HepG2 (cell line): ENCODE results near the gene DERL2. TPM values are rescaled to one million over a fixed set of nuclear protein-coding genes. Genes with fewer than 3 reads are reported as not detected.

ENCODE experiments used
- AHR ChIP-seq: IDR thresholded peaks from 2 replicates; pipeline ENCODE4 v1.6.1; 2018; ENCODE audit warnings: missing genetic modification reagents, missing compliant biosample characterization
- ATF4 ChIP-seq, 2 experiments: fragments of 450-650 bp in 1 of 2; sonication (generic) in 1 of 2; formaldehyde crosslinking; IDR thresholded peaks; 2 replicates each; pipeline versions ENCODE4 v1.5.0 to v1.8.0; 2020 to 2022; ENCODE audit warnings: mild to moderate bottlenecking in 1 of 2, missing genetic modification reagents in 1 of 2
- GATAD1 ChIP-seq: IDR thresholded peaks from 2 replicates; pipeline ENCODE4 v1.6.1; 2016; ENCODE audit warnings: missing genetic modification reagents, missing compliant biosample characterization
- HNRNPK ChIP-seq: fragments of 200-400 bp; formaldehyde crosslinking; IDR thresholded peaks from 2 replicates; pipeline ENCODE4 v1.6.1; 2018; ENCODE audit warnings: low read length, low read depth, moderate library complexity, mild to moderate bottlenecking; ENCODE audit not compliant: poor library complexity, severe bottlenecking
- HOXA9 ChIP-seq: sonication (generic); formaldehyde crosslinking; IDR thresholded peaks from 2 replicates; pipeline ENCODE4 v1.8.1; 2022; ENCODE audit warnings: missing genetic modification reagents, mild to moderate bottlenecking, moderate library complexity, borderline replicate concordance
- PATZ1 ChIP-seq: sonication (generic); formaldehyde crosslinking; IDR thresholded peaks from 2 replicates; pipeline ENCODE4 v1.4.0; 2020; ENCODE audit warnings: missing genetic modification reagents
- PCBP1 ChIP-seq: fragments of 200-400 bp; formaldehyde crosslinking; IDR thresholded peaks from 2 replicates; pipeline ENCODE4 v1.6.1; 2017; ENCODE audit warnings: mild to moderate bottlenecking, low read depth, low read length, borderline replicate concordance
- PHF21A ChIP-seq: sonication (generic); formaldehyde crosslinking; IDR thresholded peaks from 2 replicates; pipeline ENCODE4 v1.5.0; 2020; ENCODE audit warnings: mild to moderate bottlenecking, missing genetic modification reagents
- POLR2A ChIP-seq, 2 experiments: IDR thresholded peaks; 2 replicates each; pipeline ENCODE4 v1.6.1; 2011; ENCODE audit warnings: low read depth in 2 of 2, low read length in 2 of 2, mild to moderate bottlenecking in 1 of 2, moderate library complexity in 1 of 2; ENCODE audit not compliant: insufficient read depth in 1 of 2
- POLR2AphosphoS5 ChIP-seq: IDR thresholded peaks from 2 replicates; pipeline ENCODE4 v1.6.1; 2012; ENCODE audit warnings: low read depth, low read length
- REL ChIP-seq: sonication (generic); formaldehyde crosslinking; conservative IDR thresholded peaks from 2 replicates; pipeline ENCODE4 v1.8.0; 2022; ENCODE audit warnings: mild to moderate bottlenecking, missing genetic modification reagents, moderate library complexity
- REST ChIP-seq, 2 experiments: IDR thresholded peaks; 2 replicates each; pipeline ENCODE4 v1.6.1; 2011 to 2012; ENCODE audit warnings: low read length in 2 of 2, borderline replicate concordance in 1 of 2, low read depth in 1 of 2, mild to moderate bottlenecking in 1 of 2, moderate library complexity in 1 of 2
- SAP130 ChIP-seq: IDR thresholded peaks from 2 replicates; pipeline ENCODE4 v1.6.1; 2016; ENCODE audit warnings: low read depth
- SIN3B ChIP-seq: fragments of 150-350 bp; IDR thresholded peaks from 2 replicates; pipeline ENCODE4 v1.6.1; 2014; ENCODE audit warnings: low read length
- SRF ChIP-seq: IDR thresholded peaks from 2 replicates; pipeline ENCODE4 v1.6.1; 2011; ENCODE audit warnings: mild to moderate bottlenecking, low read depth, low read length, moderate library complexity
- TFAP4 ChIP-seq: sonication (generic); IDR thresholded peaks from 2 replicates; pipeline ENCODE4 v1.6.1; 2016; ENCODE audit warnings: low read depth, borderline replicate concordance
- ZMAT3 ChIP-seq: sonication (generic); formaldehyde crosslinking; conservative IDR thresholded peaks from 2 replicates; pipeline ENCODE4 v1.7.0; 2021; ENCODE audit warnings: missing genetic modification reagents
- ZNF12 ChIP-seq: sonication (generic); formaldehyde crosslinking; IDR thresholded peaks from 2 replicates; pipeline ENCODE4 v1.5.0; 2020; ENCODE audit warnings: missing genetic modification reagents
- ZNF180 ChIP-seq: sonication (generic); formaldehyde crosslinking; IDR thresholded peaks from 2 replicates; pipeline ENCODE4 v1.4.0; 2020; ENCODE audit warnings: low read depth, missing genetic modification reagents, borderline replicate concordance
- ZNF597 ChIP-seq: sonication (generic); formaldehyde crosslinking; IDR thresholded peaks from 2 replicates; pipeline ENCODE4 v1.5.0; 2020; ENCODE audit warnings: missing genetic modification reagents
- polyA plus RNA-seq, 8 experiments: library from polyadenylated mRNA; depleted of rRNA in 3 of 8; stranded (reverse) in 7 of 8; unstranded in 1 of 8; fragments of >200 nt; fragmentation: Illumina TruSeq in 4 of 8; extraction: Trizol in 4 of 8; gene quantifications; 2 replicates each; pipeline versions ENCODE4 v1.2.1 to v1.2.3, GENCODE V29; 2011 to 2016; ENCODE audit warnings: low read depth in 4 of 8, missing spikeins in 1 of 8, mixed read lengths in 1 of 8; ENCODE audit not compliant: insufficient read depth in 1 of 8
- total RNA-seq, 5 experiments: library from RNA; depleted of rRNA; stranded (reverse); fragments of >200 nt; fragmentation: Illumina TruSeq; extraction: Trizol; gene quantifications; 2 replicates each; pipeline ENCODE4 v1.2.3, GENCODE V29; 2016; ENCODE audit warnings: low read depth in 1 of 5

Gene DERL2
- total and polyA plus RNA-seq, 2 of the 13 experiments (the other 11 are each of a cell fraction or from before 2014, with no cell fraction given), result 59.3 to 65.2 TPM

GRCh38 chr17:5485270-5486205, at the start of gene DERL2 (continued):
- peak in 1 of 2 experiments; percentile 48; a peak in 1 of 4 replicates for TF ChIP-seq REST (IDR thresholded peaks at IDR 0.05; ENCODE audit: borderline replicate concordance in 1 of 2, low read depth in 1 of 2, low read length in 2 of 2)
- TF ChIP-seq POLR2A (IDR thresholded peaks at IDR 0.05; ENCODE audit: insufficient read depth in 1 of 2, low read depth in 2 of 2, low read length in 2 of 2), result peak in 1 of 2 experiments; percentile 77; a peak in 2 of 4 replicates
- TF ChIP-seq ZNF12 (CRISPR knock-in tag), result no peak
- TF ChIP-seq PATZ1 (CRISPR knock-in tag), result peak; percentile 26; the same call in 1 of the 2 replicates
- peak; percentile 78 for TF ChIP-seq SIN3B
- TF ChIP-seq ATF4 (CRISPR knock-in tag; IDR thresholded peaks at IDR 0.05), result no peak
- TF ChIP-seq HNRNPK, result peak; percentile 54
- no peak for TF ChIP-seq ZNF597 (CRISPR knock-in tag)
- no peak for TF ChIP-seq REL (CRISPR knock-in tag)
- TF ChIP-seq ZNF180 (CRISPR knock-in tag), result no peak
- TF ChIP-seq POLR2AphosphoS5, result peak; percentile 38; the same call in 1 of the 2 replicates
- no peak for TF ChIP-seq HOXA9
- 0 out of 2 replicates have a peak, but pooled peaks have one; percentile 66 for TF ChIP-seq PCBP1
- peak; percentile 81 for TF ChIP-seq GATAD1
- no peak for TF ChIP-seq PHF21A
- no peak for TF ChIP-seq AHR (CRISPR knock-in tag)
- TF ChIP-seq SAP130 (CRISPR knock-in tag), result peak; percentile 30
- TF ChIP-seq TFAP4, result 0 out of 2 replicates have a peak, but pooled peaks have one; percentile 23
- TF ChIP-seq ZMAT3 (CRISPR knock-in tag), result 0 out of 2 replicates have a peak, but pooled peaks have one; percentile 3
- TF ChIP-seq SRF, result no peak
